Stimulated activated naive B cell treated with anti-CD40 and anti-IgM and Interleukin-4, amounts not matched to agents 10 μg/mL and 1 μg/mL and 100 μg/mL, for 72 hours (primary cell): ENCODE data around the gene LCE5A.
A peak's percentile ranks its signal among the peaks of the same experiment; 100 is the strongest.
"Not testable (repeated sequence)": the region's sequence is repeated elsewhere in the genome, so short reads cannot be mapped to it uniquely, and the experiment has no call there.

Source experiments
- ATAC-seq, 2 donors: fragments of 150-1000 bp; cut with Tn5 transposase; replicated peaks; 2 replicates each; pipeline ENCODE4 v1.10.0; 2021; ENCODE audit warnings: moderate library complexity in 1 of 2
- DNase-seq: peaks from one replicate; pipeline ENCODE4 v3.0.0; 2021
- H3K27ac Mint-ChIP-seq: one replicate; pipeline ENCODE4 v1.8.0; 2022; ENCODE audit warnings: mild to moderate bottlenecking, mixed read lengths
- H3K27me3 Mint-ChIP-seq, 2 donors: one replicate each; pipeline ENCODE4 v1.8.0; 2022; ENCODE audit warnings: mixed read lengths in 2 of 2
- H3K36me3 Mint-ChIP-seq, 2 donors: one replicate each; pipeline ENCODE4 v1.8.0; 2022; ENCODE audit warnings: mixed read lengths in 2 of 2, mild to moderate bottlenecking in 1 of 2
- H3K4me1 Mint-ChIP-seq, 2 donors: one replicate each; pipeline ENCODE4 v1.8.0; 2022; ENCODE audit warnings: mixed read lengths in 2 of 2, mild to moderate bottlenecking in 1 of 2
- H3K4me3 Mint-ChIP-seq, 2 donors: one replicate each; pipeline ENCODE4 v1.8.0; 2022; ENCODE audit warnings: mild to moderate bottlenecking in 2 of 2, mixed read lengths in 2 of 2, moderate library complexity in 1 of 2
- H3K9me3 Mint-ChIP-seq, 2 donors: one replicate each; pipeline ENCODE4 v1.8.0; 2022; ENCODE audit warnings: mixed read lengths in 2 of 2, mild to moderate bottlenecking in 1 of 2

The LCE5A gene

GRCh38 chr1:152510503-152510902 is at the start of gene LCE5A:
LCE5A (plus strand) TSS chr1:152510803; CDS start chr1:152511535, 732 bp downstream.
- DNase-seq = no peak
- H3K36me3 Mint-ChIP-seq = no peaks in the 10 kb centered on the region
- no peaks in the 10 kb centered on the region for H3K9me3 Mint-ChIP-seq
- H3K4me3 Mint-ChIP-seq = no peak within 1 kb of the TSS
- no peak for ATAC-seq
- no peaks in the 10 kb centered on the region for H3K4me1 Mint-ChIP-seq
- no peak within 1 kb of the TSS for H3K27ac Mint-ChIP-seq
- H3K27me3 Mint-ChIP-seq = peaks cover 44 to 53% of the 10 kb centered on the region in 2 donors

DNA sequence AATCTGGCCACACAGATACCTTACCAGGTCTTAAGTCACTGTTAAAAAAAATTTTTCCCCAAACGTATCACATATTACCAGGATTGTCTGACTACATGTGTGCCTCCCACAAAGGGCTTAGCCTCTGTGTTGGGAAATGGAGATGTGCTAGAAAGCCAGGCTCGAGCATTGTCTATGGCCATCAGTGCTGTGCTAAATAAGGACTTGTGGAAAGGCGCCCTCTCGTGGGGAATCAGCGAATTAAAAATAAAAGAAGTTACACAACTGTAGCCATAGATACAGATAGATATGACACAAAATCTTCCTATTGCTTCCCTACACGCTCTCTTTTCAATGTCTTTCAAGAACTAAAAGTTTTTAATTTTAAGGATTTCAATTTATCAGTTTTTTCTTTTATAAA is 49.1 kb upstream of the LCE5A start:
- Mint-ChIP-seq H3K4me3 (peak overlapping the region in 1 of 2 donors; percentile 25), H3K9me3 (peaks cover 0 to 1% of the 10 kb centered on the region in 2 donors), H3K27ac (no peak overlapping the region), H3K27me3 (peaks cover 0 to 10% of the 10 kb centered on the region in 2 donors), H3K36me3 (no peaks in the 10 kb centered on the region), H3K4me1 (peaks cover 20 to 29% of the 10 kb centered on the region in 2 donors)
- DNase-seq = no peak
- no peak for ATAC-seq

DNA sequence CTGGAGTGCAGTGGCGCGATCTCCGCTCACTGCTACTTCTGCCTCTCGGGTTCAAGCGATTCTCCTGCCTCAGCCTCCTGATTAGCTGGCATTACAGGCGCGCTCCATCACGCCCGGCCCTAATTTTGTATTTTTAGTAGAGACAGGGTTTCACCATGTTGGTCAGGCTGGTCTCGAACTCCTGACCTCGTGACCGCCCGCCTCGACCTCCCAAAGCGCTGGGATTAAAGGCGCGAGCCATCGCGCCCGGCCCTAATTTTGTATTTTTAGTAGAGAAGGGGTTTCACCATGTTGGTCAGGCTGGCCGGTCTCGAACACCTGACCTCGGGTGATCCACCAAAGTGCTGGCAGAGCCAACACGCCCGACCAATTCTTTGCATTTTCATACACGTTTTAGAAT is 48.0 kb upstream of the LCE5A start:
- Mint-ChIP-seq H3K27me3 (peaks cover 7 to 8% of the 10 kb centered on the region in 2 donors), H3K4me1 (peaks cover 20 to 29% of the 10 kb centered on the region in 2 donors), H3K36me3 (peaks cover 0 to 2% of the 10 kb centered on the region in 2 donors), H3K9me3 (peaks cover 3 to 6% of the 10 kb centered on the region in 2 donors), H3K27ac (no peak overlapping the region), H3K4me3 (no peak overlapping the region)
- DNase-seq (no peak), ATAC-seq (no peak)

- ATAC-seq (no peak), DNase-seq (no peak)
- Mint-ChIP-seq H3K36me3 (peaks cover 0 to 2% of the 10 kb centered on the region in 2 donors), H3K27me3 (peaks cover 8 to 14% of the 10 kb centered on the region in 2 donors), H3K9me3 (peaks cover 3 to 7% of the 10 kb centered on the region in 2 donors), H3K27ac (no peak overlapping the region), H3K4me1 (peaks cover 0 to 1% of the 10 kb centered on the region in 2 donors), H3K4me3 (no peak overlapping the region)
Measured at GRCh38 chr1:152466217-152466616, 44.4 kb upstream of the LCE5A start.

- Mint-ChIP-seq H3K4me1 (no peaks in the 10 kb centered on the region), H3K27ac (no peak overlapping the region), H3K9me3 (peaks cover 32 to 41% of the 10 kb centered on the region in 2 donors), H3K4me3 (no peak overlapping the region), H3K27me3 (peaks cover 0 to 4% of the 10 kb centered on the region in 2 donors), H3K36me3 (peaks cover 0 to 4% of the 10 kb centered on the region in 2 donors)
- ATAC-seq (no peak), DNase-seq (no peak)
Measured at GRCh38 chr1:152473887-152474537, 36.6 kb upstream of the LCE5A start.

- no peak overlapping the region for H3K4me3 Mint-ChIP-seq
- H3K27ac Mint-ChIP-seq = no peak overlapping the region
- peaks cover 0 to 9% of the 10 kb centered on the region in 2 donors for H3K27me3 Mint-ChIP-seq
- ATAC-seq (peak; percentile 61 to 74), DNase-seq (peak; percentile 11)
- peaks cover 2 to 6% of the 10 kb centered on the region in 2 donors for H3K4me1 Mint-ChIP-seq
- H3K36me3 Mint-ChIP-seq = peaks cover 0 to 4% of the 10 kb centered on the region in 2 donors
- peaks cover 28 to 33% of the 10 kb centered on the region in 2 donors for H3K9me3 Mint-ChIP-seq
Measured at GRCh38 chr1:152479792-152480595, 30.6 kb upstream of the LCE5A start.

DNA sequence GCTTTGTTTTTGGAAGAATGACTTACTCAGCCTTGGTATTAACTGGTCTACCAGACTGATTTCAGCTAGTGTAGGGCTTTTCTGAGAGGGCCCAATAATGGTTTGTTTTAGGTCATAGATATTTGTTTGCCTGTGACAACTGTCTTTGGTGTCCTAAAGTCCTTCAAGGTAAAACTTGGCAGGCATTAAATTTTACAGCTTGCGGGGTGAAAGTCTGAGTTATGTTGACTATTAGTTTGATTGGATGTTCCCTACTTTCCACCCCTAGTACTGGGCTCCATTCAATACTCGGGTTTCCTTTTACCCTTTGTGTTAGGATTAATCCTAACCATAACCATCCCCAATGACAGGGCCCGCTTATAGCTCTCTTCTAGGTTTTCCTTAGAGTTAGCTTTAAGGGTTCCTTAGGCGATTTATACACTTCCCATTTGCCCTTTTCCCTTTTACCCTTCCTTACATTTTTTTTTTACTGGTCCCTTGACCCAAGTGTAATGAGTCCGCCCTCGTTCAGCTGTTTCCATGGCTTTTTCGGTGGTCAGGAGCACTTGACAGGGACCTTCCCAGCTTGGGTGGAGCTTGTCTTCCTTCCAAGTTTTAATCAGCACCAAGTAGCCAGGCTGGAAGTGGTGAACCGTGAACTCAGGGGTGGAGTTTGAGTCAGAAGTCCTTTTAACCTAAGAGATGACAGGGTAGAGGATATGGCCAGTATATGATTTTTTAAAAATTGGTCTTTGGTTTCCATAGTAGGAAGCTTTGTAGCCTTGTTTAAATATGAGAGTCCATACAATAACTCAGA is 28.5 kb upstream of the LCE5A start:
- DNase-seq (no peak), ATAC-seq (no peak)
- no peak overlapping the region for H3K27ac Mint-ChIP-seq
- peaks cover 18 to 20% of the 10 kb centered on the region in 2 donors for H3K9me3 Mint-ChIP-seq
- no peak overlapping the region for H3K4me3 Mint-ChIP-seq
- H3K27me3 Mint-ChIP-seq = peaks cover 0 to 9% of the 10 kb centered on the region in 2 donors
- H3K36me3 Mint-ChIP-seq = peaks cover 0 to 2% of the 10 kb centered on the region in 2 donors
- H3K4me1 Mint-ChIP-seq = peaks cover 2 to 6% of the 10 kb centered on the region in 2 donors

- H3K4me1 Mint-ChIP-seq = peaks cover 0 to 6% of the 10 kb centered on the region in 2 donors
- H3K27ac Mint-ChIP-seq = no peak overlapping the region
- no peaks in the 10 kb centered on the region for H3K36me3 Mint-ChIP-seq
- no peak overlapping the region for H3K4me3 Mint-ChIP-seq
- DNase-seq = no peak
- no peak for ATAC-seq
- peaks cover 5 to 7% of the 10 kb centered on the region in 2 donors for H3K27me3 Mint-ChIP-seq
- peaks cover 0 to 2% of the 10 kb centered on the region in 2 donors for H3K9me3 Mint-ChIP-seq
Measured at GRCh38 chr1:152486400-152487006, 24.1 kb upstream of the LCE5A start.

GRCh38 chr1:152487871-152488270 is 22.7 kb upstream of the LCE5A start:
- no peaks in the 10 kb centered on the region for H3K36me3 Mint-ChIP-seq
- no peak for ATAC-seq

DNA sequence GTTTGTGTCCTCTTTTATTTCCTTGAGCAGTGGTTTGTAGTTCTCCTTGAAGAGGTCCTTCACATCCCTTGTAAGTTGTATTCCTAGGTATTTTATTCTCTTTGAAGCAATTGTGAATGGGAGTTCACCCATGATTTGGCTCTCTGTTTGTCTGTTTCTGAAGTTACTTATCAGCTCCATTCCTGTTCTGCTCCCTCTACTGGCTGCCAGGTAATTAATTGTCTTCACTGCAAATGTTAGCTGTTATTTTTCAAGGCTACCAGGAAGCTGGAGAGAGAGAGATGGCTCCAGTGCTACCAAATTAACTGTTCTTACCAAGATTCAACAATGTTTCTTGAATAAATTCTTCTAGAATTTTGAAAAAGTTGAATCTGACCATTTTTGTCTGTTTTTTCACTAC is 19.1 kb upstream of the LCE5A start:
- not testable (repeated sequence) for DNase-seq, ATAC-seq, H3K27ac Mint-ChIP-seq, H3K4me3 Mint-ChIP-seq, H3K4me1 Mint-ChIP-seq, H3K9me3 Mint-ChIP-seq, H3K36me3 Mint-ChIP-seq
- peaks cover 14 to 33% of the 10 kb centered on the region in 2 donors for H3K27me3 Mint-ChIP-seq

More at GRCh38 chr1:152487871-152488270, 22.7 kb upstream of the LCE5A start:
- H3K4me1 Mint-ChIP-seq = peaks cover 0 to 6% of the 10 kb centered on the region in 2 donors
- H3K27me3 Mint-ChIP-seq = peaks cover 5 to 7% of the 10 kb centered on the region in 2 donors
- no peak for DNase-seq
- H3K4me3 Mint-ChIP-seq = no peak overlapping the region
- H3K27ac Mint-ChIP-seq = no peak overlapping the region
- H3K9me3 Mint-ChIP-seq = peaks cover 0 to 2% of the 10 kb centered on the region in 2 donors

DNA sequence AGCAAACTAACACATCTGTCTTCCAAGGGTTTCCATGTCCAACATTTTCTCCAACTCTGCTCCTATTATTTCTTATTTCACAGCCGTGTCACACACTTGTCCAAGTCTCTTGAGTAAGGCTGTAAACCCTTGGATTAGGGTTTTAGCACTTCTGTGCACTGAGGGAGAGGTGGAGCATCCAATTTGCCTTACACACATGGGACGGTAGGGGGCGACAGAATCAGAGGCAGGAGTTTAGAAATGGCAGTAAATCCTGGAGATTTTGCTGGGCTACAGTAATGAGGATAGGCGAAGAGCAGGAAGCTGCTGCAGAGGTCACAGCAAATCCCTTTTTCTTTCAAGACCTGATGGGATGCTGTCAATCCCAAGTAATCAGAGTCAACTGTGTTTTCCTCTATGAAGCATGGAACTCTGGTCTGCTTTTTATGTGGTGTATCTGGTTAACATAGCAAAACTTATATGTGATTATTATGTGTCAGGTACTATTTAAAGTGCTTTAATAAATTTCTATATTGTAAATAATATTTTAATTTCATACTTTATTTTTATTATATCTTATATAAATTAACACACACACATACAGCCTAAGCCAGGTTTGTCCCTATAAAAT is 15.4 kb upstream of the LCE5A start:
- ATAC-seq (no peak), DNase-seq (no peak)
- H3K4me3 Mint-ChIP-seq = no peak overlapping the region
- no peaks in the 10 kb centered on the region for H3K4me1 Mint-ChIP-seq
- no peaks in the 10 kb centered on the region for H3K9me3 Mint-ChIP-seq
- no peaks in the 10 kb centered on the region for H3K36me3 Mint-ChIP-seq
- peaks cover 14 to 29% of the 10 kb centered on the region in 2 donors for H3K27me3 Mint-ChIP-seq
- H3K27ac Mint-ChIP-seq = no peak overlapping the region

GRCh38 chr1:152497273-152497672 is 13.3 kb upstream of the LCE5A start:
- H3K4me3 Mint-ChIP-seq = no peak overlapping the region

GRCh38 chr1:152501704-152502103 is 8.9 kb upstream of the LCE5A start:
- ATAC-seq = no peak
- Mint-ChIP-seq H3K9me3 (no peaks in the 10 kb centered on the region), H3K27ac (no peak overlapping the region), H3K4me1 (no peaks in the 10 kb centered on the region), H3K36me3 (no peaks in the 10 kb centered on the region), H3K4me3 (no peak overlapping the region), H3K27me3 (peaks cover 18 to 19% of the 10 kb centered on the region in 2 donors)
- no peak for DNase-seq

More at GRCh38 chr1:152497273-152497672, 13.3 kb upstream of the LCE5A start:
- Mint-ChIP-seq H3K4me1 (no peaks in the 10 kb centered on the region), H3K27me3 (peaks cover 19 to 35% of the 10 kb centered on the region in 2 donors), H3K27ac (no peak overlapping the region), H3K9me3 (no peaks in the 10 kb centered on the region), H3K36me3 (no peaks in the 10 kb centered on the region)
- ATAC-seq (no peak), DNase-seq (no peak)
